Fibroblast of skin of right quadriceps (primary cell): ENCODE measurements around the gene FBXW4.
"Not testable (repeated sequence)": the region's sequence is repeated elsewhere in the genome, so short reads cannot be mapped to it uniquely, and the experiment has no call there.

Experiments
- DNase-seq: peaks from one replicate; pipeline ENCODE4 v3.0.0-alpha.2; 2013

FBXW4 gene

DNA sequence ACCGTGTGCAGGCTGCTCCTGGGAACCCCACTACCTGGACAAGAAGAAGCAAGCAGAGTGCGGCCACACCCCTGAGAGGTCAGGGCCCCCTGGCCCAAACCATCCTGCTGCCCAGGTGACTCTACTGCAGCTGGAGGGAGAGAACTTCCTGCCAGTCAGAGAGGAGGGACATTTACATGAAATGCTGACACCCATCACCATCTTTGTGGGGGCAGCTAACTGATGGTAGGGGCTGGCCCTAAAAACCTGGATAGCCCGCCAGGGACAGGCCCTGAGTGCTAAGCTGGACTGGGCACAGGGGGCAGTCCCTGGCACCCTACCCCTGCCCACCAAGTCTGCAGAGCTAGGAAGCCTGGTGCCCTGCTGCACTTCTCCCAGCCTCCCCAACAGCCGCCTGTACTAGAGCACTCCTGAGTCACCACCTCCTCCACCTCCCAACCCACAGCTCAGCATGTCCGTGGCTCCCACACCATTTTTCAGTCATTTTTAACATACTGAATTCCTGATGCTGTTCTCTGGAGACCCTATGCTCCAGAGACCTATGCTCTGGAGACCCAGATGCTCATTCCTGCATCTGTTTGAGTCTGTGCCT is 79.3 kb downstream of the FBXW4 start:
- DNase-seq = no peak

DNA sequence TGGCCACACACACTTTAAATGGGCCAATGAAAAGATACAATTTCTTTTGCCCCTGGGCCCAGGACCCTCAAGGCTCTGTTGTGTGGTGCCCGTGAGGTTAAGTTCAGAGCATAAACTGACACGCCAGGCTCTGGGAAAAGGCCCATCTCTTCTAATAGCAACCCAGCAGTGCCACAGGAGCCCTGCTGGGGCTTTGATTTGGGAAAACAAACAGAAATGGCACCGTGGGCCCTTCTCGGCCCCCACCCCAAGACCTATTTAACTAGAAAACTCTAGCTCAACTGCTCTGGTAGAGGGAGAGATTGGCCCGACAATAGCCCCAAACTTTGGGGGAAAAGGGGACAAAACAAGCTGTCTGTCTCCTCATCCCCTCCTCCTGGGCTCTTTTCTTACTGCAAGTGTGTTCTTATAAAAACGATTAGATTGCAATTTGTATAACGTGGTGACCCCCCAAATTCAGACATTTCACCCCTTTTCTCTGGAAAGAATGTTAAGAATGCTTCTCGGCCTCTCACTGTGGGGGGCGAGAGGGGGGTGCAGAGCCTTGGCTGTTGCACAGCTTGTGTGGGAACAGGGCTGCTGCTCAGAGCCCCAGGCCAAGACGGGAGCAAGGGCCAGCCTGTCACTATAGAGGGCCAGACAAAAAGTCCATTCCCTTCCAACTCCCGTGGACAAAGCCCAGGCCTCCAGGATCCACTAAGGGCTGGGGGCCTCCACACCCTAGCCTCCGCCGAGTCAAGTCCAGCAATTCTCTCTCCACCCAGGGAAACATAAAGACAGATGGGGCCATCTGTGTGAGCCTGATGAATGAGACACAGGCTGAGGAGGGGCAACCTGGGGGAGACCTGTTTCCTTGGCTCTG is 80.1 kb downstream of the FBXW4 start:
- DNase-seq = no peak

- DNase-seq = no peak
These were observed 81.3 kb downstream of the FBXW4 start for GRCh38 chr10:101613646-101614045.

- no peak for DNase-seq
These were observed 82.1 kb downstream of the FBXW4 start for GRCh38 chr10:101612872-101613271.

DNA sequence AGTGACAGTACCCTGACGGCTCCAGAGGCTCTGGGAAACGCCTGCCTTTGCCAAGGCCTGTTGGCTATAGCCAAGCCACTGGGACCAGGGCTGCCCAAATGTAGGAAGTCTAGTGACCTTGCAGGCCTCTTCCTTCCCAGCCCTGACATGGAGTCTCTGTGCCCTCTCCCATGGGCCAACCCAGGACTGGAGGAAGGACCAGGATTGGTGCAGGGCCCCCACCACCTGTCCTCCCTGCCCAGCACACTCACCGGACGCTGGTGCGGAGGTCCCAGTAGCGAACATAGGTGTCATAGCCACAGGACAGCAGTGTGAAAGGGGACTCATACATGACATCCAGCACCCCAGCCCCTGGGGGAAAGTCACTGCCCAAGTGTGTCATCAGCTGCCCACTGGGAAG is 82.9 kb downstream of the FBXW4 start:
- DNase-seq = no peak

- no peak for DNase-seq
These were observed 83.7 kb downstream of the FBXW4 start for GRCh38 chr10:101611096-101611905.

GRCh38 chr10:101609481-101609880 is 85.5 kb downstream of the FBXW4 start:
- DNase-seq = peak; percentile 8

DNA sequence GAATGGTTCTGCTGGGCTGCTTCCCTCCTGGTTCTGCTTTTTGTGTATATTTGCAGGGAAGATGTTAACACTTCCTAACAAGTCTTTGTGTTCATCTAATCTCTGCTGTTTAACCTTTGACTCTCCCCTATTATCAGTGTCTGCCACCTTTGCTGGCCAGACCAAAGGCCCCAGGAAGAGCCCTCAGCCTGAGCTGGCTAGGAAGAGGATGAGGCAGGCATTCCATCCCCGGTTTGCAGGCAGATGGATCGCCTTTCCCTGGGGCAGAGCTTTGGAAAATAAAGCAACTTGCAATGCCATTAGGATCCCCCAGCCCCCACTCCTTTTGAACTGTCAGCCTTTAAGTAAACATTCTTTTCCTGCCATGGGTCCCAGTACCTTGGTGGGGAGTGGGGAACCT is 87.8 kb downstream of the FBXW4 start:
- DNase-seq = no peak

- DNase-seq = peak; percentile 63
These were observed 92.1 kb downstream of the FBXW4 start for GRCh38 chr10:101602761-101603398.

GRCh38 chr10:101601541-101601940 is 93.4 kb downstream of the FBXW4 start:
- no peak for DNase-seq

- DNase-seq = no peak
These were observed 97.7 kb downstream of the FBXW4 start for GRCh38 chr10:101597091-101597900.

GRCh38 chr10:101595591-101596433 is 99.2 kb downstream of the FBXW4 start:
- DNase-seq = peak; percentile 63

DNA sequence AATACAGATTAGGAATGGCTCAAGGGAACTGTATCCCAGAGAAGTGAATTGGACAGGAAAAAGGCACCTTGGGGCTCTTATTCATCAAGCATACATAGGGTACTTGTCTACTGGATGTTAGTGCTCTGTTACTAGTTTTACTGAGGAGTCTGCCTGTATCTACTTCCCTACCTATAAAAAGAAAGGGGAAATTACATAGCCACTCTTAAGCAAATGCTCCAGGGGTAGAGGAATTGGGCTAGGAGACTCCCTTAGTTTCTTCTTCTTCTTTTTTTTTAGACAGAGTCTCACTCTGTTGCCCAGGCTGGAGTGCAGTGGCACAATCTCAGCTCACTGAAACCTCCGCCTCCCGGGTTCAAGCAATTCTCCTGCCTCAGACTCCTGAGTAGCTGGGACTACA is 101.6 kb downstream of the FBXW4 start:
- not testable (repeated sequence) for DNase-seq

DNA sequence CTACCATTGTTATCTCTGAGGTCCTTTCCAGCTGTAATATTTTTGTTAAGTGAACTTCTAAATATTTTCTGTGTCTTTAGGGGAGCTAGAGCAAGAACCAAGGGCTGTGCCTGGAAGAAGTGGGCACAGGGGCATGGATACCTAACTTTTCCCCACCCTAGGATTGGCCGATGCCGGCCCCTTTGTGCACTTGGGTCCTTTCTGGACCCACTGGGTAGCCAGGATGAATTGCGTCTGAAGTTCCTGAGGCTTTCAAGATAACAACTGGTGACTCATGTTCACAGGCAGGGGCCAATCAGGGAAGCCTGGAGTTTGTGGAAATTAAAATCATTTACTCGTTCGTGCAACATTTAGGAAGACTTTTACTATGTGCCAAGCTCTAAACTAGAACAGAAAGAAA is 106.1 kb downstream of the FBXW4 start:
- DNase-seq = peak; percentile 18

GRCh38 chr10:101587725-101588653 is 107.0 kb downstream of the FBXW4 start, which contains the start of the genes DPCD and POLL:
DPCD (plus strand) TSS chr10:101588321; CDS start chr10:101588337, 16 bp downstream.
POLL (minus strand) TSS chr10:101588257; CDS start chr10:101587360, 897 bp downstream.
- DNase-seq = peak; percentile 93

- no peak for DNase-seq
These were observed 109.1 kb downstream of the FBXW4 start for GRCh38 chr10:101585841-101586240.

DNA sequence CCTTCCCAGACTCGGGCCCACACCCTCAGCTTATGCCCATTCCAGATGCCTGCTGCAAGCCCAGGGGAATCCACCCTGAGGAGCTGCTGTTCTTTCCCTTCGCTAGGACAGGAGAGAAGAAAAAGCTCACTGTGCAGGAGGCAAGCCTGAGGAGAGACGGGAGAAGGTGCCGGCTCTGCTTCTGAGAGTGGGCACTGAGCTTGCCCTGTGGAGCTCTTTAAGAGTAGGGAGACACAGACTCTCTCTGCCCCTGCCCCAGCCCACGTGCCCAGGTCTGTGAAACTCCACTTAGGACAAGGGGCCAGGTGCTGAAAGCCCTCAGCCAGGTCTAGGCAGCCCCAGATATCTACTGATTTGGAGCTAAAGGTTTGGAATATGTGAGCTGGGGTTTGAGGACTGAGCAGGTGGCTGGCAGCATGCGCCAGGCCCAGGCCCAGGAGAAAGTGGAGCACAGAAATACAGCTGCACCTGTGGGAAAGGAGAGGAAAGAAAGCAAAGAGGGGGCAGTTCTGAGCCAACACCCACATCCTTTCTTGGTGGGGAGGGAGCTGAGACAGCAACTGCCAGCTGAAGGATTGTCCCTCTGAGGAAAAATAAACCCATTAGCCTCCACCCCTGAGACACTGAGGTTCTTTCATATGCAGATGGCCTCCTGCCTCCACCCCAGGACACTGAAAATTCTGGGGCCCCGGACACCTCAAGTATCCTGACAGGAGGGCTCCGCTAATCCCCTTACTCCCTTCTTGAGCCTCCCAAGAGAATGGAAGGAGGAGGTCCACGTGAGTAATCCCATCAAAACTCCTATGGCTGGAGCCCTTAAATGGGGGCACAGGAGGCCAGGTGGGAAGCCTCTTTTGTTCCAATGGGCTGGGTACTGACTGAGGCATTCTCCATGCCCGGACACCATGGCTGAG is 114.2 kb downstream of the FBXW4 start:
- no peak for DNase-seq

DNA sequence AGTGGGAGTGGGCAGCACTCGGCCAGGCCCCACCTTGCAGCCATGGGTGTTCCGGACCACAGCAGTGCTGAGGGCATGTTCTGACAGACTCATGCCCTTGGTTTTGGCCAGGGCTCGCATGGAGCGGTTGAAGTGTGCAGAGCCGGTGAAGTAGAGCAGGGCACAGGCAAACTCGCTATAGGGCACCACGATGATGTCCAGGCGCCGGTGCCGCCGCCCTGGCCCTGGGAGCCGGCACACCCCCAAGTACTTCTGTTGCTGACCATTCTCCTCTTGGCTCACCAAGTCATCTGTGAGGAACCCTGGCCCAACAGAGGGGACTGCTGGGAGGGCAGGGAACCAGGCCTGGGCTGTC is 115.5 kb downstream of the FBXW4 start:
- no peak for DNase-seq
